OCI-LY3 (cell line): ENCODE measurements around the gene NPC2.

Experiments used
- H2AFZ ChIP-seq: fragments of 200-600, 300-600 bp; shearing (Covaris generic); 2 replicates; pipeline ENCODE4 v1.6.0; 2014; ENCODE audit warnings: antibody characterized with exemption, low read depth, low read length
- H3K27ac ChIP-seq: fragments of 200-600, 300-600 bp; sonication (generic); 2 replicates; pipeline ENCODE4 v1.5.1; 2014; ENCODE audit warnings: mild to moderate bottlenecking, low read length, moderate library complexity, mixed read lengths
- H3K27me3 ChIP-seq: fragments of 200-600, 300-600 bp; sonication (generic); 2 replicates; pipeline ENCODE4 v1.6.1; 2014; ENCODE audit warnings: low read depth, low read length, mixed read lengths
- H3K36me3 ChIP-seq: fragments of 200-600, 300-600 bp; sonication (generic); replicated peaks from 2 replicates; pipeline ENCODE3; 2014; ENCODE audit warnings: low read depth, low read length, mixed read lengths
- H3K4me1 ChIP-seq: fragments of 300-600, 200-600 bp; sonication (generic); 2 replicates; pipeline ENCODE4 v1.6.1; 2014; ENCODE audit warnings: low read length, mixed read lengths
- H3K4me2 ChIP-seq: fragments of 200-600, 300-600 bp; sonication (generic); 2 replicates; pipeline ENCODE4 v1.6.1; 2014; ENCODE audit warnings: low read length, mixed read lengths
- H3K4me3 ChIP-seq: fragments of 300-600, 200-600 bp; sonication (generic); 2 replicates; pipeline ENCODE4 v1.5.1; 2014; ENCODE audit warnings: antibody characterized with exemption, mild to moderate bottlenecking, low read length, moderate library complexity
- H3K79me2 ChIP-seq: fragments of 300-600, 200-600 bp; shearing (Covaris generic); 2 replicates; pipeline ENCODE4 v1.6.1; 2014; ENCODE audit warnings: mild to moderate bottlenecking, low read length, mixed read lengths
- H3K9ac ChIP-seq: fragments of 300-600, 200-600 bp; shearing (Covaris generic); 2 replicates; pipeline ENCODE4 v1.6.0; 2014; ENCODE audit warnings: mild to moderate bottlenecking, low read length, moderate library complexity
- H3K9me3 ChIP-seq: fragments of 200-600, 300-600 bp; shearing (Covaris generic); 2 replicates; pipeline ENCODE4 v1.6.1; 2014; ENCODE audit warnings: low read length, mixed read lengths; ENCODE audit not compliant: insufficient read depth
- H4K20me1 ChIP-seq: fragments of 200-600, 300-600 bp; sonication (generic); 2 replicates; pipeline ENCODE4 v1.6.1; 2016; ENCODE audit warnings: low read length, mixed read lengths; ENCODE audit not compliant: insufficient read depth
- CTCF ChIP-seq: fragments of 200-600, 300-600 bp; sonication (generic); IDR thresholded peaks from 2 replicates; pipeline ENCODE4 v1.5.1; 2014; ENCODE audit warnings: antibody characterized with exemption, low read length, low read depth
- EZH2phosphoT487 ChIP-seq: fragments of 200-600 bp; shearing (Covaris generic); IDR thresholded peaks from 2 replicates; pipeline ENCODE4 v1.6.1; 2018; ENCODE audit warnings: antibody characterized with exemption, mixed run types, low read depth

Gene NPC2

DNA sequence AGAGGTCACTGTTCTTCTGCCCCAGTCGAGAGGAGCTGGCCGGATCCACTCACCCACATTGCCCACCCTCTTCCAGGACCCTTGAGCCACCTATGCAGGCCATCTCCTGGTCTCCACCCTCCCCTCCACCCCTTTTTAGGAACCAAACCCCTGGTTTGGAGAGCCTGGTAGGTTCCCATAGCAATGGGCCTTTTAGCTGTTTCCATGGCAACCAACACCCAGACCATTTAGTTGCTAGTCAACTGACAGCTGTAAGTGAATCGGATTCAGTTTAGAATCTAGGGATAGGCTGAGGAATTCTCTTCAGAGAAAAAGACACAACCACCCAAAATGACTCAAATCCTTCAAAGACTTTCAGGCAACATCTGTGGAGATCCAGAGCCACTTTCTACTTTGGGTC is 16.5 kb downstream of the NPC2 start:
- H3K4me1 ChIP-seq: peaks cover 9% of the 10 kb centered on the region; the same call in 1 of the 2 replicates
- H3K4me2 ChIP-seq: no peak overlapping the region
- no peaks in the 10 kb centered on the region for H3K27me3 ChIP-seq
- no peak overlapping the region for H3K9ac ChIP-seq
- TF ChIP-seq CTCF (no peak), EZH2phosphoT487 (no peak)
- H2AFZ ChIP-seq: no peak overlapping the region
- H4K20me1 ChIP-seq: no peaks in the 10 kb centered on the region
- no peaks in the 10 kb centered on the region for H3K9me3 ChIP-seq
- H3K27ac ChIP-seq: no peak overlapping the region
- no peaks in the 10 kb centered on the region for H3K79me2 ChIP-seq
- no peak overlapping the region for H3K4me3 ChIP-seq
- H3K36me3 ChIP-seq: peaks cover 16% of the 10 kb centered on the region

- Histone ChIP-seq H3K4me3 (no peak overlapping the region), H3K27ac (no peak overlapping the region), H3K9ac (no peak overlapping the region), H3K9me3 (no peaks in the 10 kb centered on the region), H3K4me1 (peaks cover 9% of the 10 kb centered on the region; the same call in 1 of the 2 replicates), H2AFZ (no peak overlapping the region), H3K4me2 (no peak overlapping the region), H3K27me3 (no peaks in the 10 kb centered on the region), H3K36me3 (peaks cover 16% of the 10 kb centered on the region), H3K79me2 (no peaks in the 10 kb centered on the region), H4K20me1 (no peaks in the 10 kb centered on the region)
- no peak for TF ChIP-seq EZH2phosphoT487
- no peak for TF ChIP-seq CTCF
Observed at GRCh38 chr14:74476107-74476506, 17.0 kb downstream of the NPC2 start.

DNA sequence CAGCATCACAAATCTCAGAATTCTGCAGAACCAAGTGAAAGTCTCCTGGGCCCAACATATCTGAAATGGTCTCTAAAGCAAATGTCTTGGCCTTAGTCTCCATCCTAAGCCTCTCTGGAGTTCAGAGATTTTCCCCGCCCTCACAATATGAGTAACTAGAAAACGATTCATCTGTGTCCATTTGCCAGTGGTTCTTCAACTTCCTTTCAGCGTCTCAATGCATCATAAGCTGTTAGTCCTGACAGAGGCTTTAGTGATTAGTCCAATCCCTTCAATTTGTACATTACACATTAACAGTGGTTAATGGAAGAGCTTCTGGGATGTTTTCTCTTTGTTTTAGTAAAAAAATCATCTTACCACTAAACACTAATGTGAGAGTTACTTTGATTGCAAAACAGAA is 17.4 kb downstream of the NPC2 start:
- H3K27me3 ChIP-seq: no peaks in the 10 kb centered on the region
- no peaks in the 10 kb centered on the region for H3K9me3 ChIP-seq
- peaks cover 9% of the 10 kb centered on the region; the same call in 1 of the 2 replicates for H3K4me1 ChIP-seq
- no peak overlapping the region for H3K27ac ChIP-seq
- H3K4me2 ChIP-seq: no peak overlapping the region
- no peaks in the 10 kb centered on the region for H3K79me2 ChIP-seq
- no peaks in the 10 kb centered on the region for H4K20me1 ChIP-seq
- no peak overlapping the region for H2AFZ ChIP-seq
- TF ChIP-seq CTCF (no peak), EZH2phosphoT487 (no peak)
- H3K9ac ChIP-seq: no peak overlapping the region
- H3K36me3 ChIP-seq: peaks cover 16% of the 10 kb centered on the region
- no peak overlapping the region for H3K4me3 ChIP-seq

- H4K20me1 ChIP-seq: no peaks in the 10 kb centered on the region
- H3K27me3 ChIP-seq: no peaks in the 10 kb centered on the region
- no peak for TF ChIP-seq EZH2phosphoT487
- no peak for TF ChIP-seq CTCF
- no peak overlapping the region for H3K4me3 ChIP-seq
- H3K79me2 ChIP-seq: no peaks in the 10 kb centered on the region
- H3K9ac ChIP-seq: no peak overlapping the region
- no peaks in the 10 kb centered on the region for H3K9me3 ChIP-seq
- H2AFZ ChIP-seq: no peak overlapping the region
- H3K36me3 ChIP-seq: peaks cover 11% of the 10 kb centered on the region
- H3K4me1 ChIP-seq: peaks cover 9% of the 10 kb centered on the region; the same call in 1 of the 2 replicates
- no peak overlapping the region for H3K4me2 ChIP-seq
- H3K27ac ChIP-seq: no peak overlapping the region
Observed at GRCh38 chr14:74474376-74474775, 18.7 kb downstream of the NPC2 start.
